Measurements from ENCODE around the gene SCAP. TPM values are rescaled to one million over a fixed set of nuclear protein-coding genes. Genes with fewer than 3 reads are reported as not detected.
A peak's percentile ranks its signal among the peaks of the same experiment; 100 is the strongest.

The SCAP gene
- total and polyA plus RNA-seq, 2 of the 13 experiments (the other 11 are each of a cell fraction or from before 2014, with no cell fraction given) = 40.4 to 53.3 TPM

- TF ChIP-seq, protein P1, sequence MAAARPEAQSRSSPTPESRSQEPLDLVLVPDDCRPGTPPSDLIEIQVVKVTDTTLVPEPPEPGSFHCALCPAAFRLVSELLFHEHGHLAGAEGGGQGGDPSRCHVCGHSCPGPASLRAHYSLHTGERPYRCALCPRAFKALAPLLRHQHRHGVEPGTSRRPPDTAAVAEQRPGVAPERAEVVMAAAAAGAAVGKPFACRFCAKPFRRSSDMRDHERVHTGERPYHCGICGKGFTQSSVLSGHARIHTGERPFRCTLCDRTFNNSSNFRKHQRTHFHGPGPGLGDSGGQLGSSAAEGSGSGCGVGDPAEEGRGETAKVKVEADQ (CRISPR knock-in tag; IDR thresholded peaks at IDR 0.05; ENCODE audit: borderline replicate concordance) = no peak
- TF ChIP-seq ZNF234 (CRISPR knock-in tag; conservative IDR thresholded peaks at IDR 0.05) (no peak), JUN (CRISPR knock-in tag; IDR thresholded peaks at IDR 0.05) (no peak), ZNF800 (CRISPR knock-in tag; IDR thresholded peaks at IDR 0.05) (no peak), KDM1A (CRISPR knock-in tag; IDR thresholded peaks at IDR 0.05) (no peak; the same call in 1 of the 2 replicates), ZNF337 (CRISPR knock-in tag; IDR thresholded peaks at IDR 0.05; ENCODE audit: borderline replicate concordance, low read depth) (no peak), BORCS8-MEF2B (CRISPR knock-in tag; IDR thresholded peaks at IDR 0.05) (no peak), TEAD3 (CRISPR knock-in tag; optimal IDR thresholded peaks at IDR 0.05; ENCODE audit: borderline replicate concordance) (peak; percentile 99), ARID4A (CRISPR knock-in tag; IDR thresholded peaks at IDR 0.05; ENCODE audit: borderline replicate concordance) (peak; percentile 51; the same call in 1 of the 2 replicates), KDM2A (CRISPR knock-in tag; IDR thresholded peaks at IDR 0.05; ENCODE audit: borderline replicate concordance, low read depth) (peak; percentile 32; the same call in 1 of the 2 replicates), POLR2A (IDR thresholded peaks at IDR 0.05; ENCODE audit: insufficient read depth in 1 of 2, low read depth in 2 of 2, low read length in 2 of 2) (no peak), SOX6 (IDR thresholded peaks at IDR 0.05) (no peak), SOX6 (CRISPR knock-in tag; IDR thresholded peaks at IDR 0.05) (no peak), NR3C1 (CRISPR knock-in tag; IDR thresholded peaks at IDR 0.05) (no peak), ZNF20 (CRISPR knock-in tag; IDR thresholded peaks at IDR 0.05) (no peak), ZNF598 (CRISPR knock-in tag; IDR thresholded peaks at IDR 0.05; ENCODE audit: borderline replicate concordance) (no peak), ZNF639 (CRISPR knock-in tag; conservative IDR thresholded peaks at IDR 0.05) (no peak), KDM6A (CRISPR knock-in tag; IDR thresholded peaks at IDR 0.05; ENCODE audit: low read depth) (no peak), ZNF44 (CRISPR knock-in tag; IDR thresholded peaks at IDR 0.05) (no peak), ZBTB1 (CRISPR knock-in tag; IDR thresholded peaks at IDR 0.05; ENCODE audit: borderline replicate concordance) (no peak), ZBTB7B (CRISPR knock-in tag; IDR thresholded peaks at IDR 0.05) (no peak), REPIN1 (CRISPR knock-in tag; IDR thresholded peaks at IDR 0.05; ENCODE audit: borderline replicate concordance, low read depth) (no peak), SRF (IDR thresholded peaks at IDR 0.05; ENCODE audit: low read depth, low read length) (no peak)
Measured at GRCh38 chr3:47420511-47421484, 54.9 kb downstream of the SCAP start (continued).

Measured in HepG2 (cell line).